H1 (cell line): ENCODE results near the gene PODN. TPM values are rescaled to one million over a fixed set of nuclear protein-coding genes. Genes with fewer than 3 reads are reported as not detected.

Experiments
- CTCF ChIA-PET: fragments of 300-600 bp; sonication (Branson Sonifier 250); formaldehyde crosslinking; loops from one replicate; lab custom pipeline; 2021; ENCODE audit not compliant: partially characterized antibody; lab: Charles Lee
- POLR2A ChIA-PET: fragments of 300-600 bp; sonication (Branson Sonifier 250); formaldehyde crosslinking; loops from one replicate; lab custom pipeline; 2021; ENCODE audit warnings: inconsistent platforms; ENCODE audit not compliant: partially characterized antibody; lab: Charles Lee
- DNase-seq, 2 experiments: peaks; one replicate each; pipeline versions ENCODE4 v3.0.0 to v3.0.0-alpha.2; 2010 to 2022; ENCODE audit warnings: low spot score in 2 of 2, low read depth in 1 of 2, mixed read lengths in 1 of 2
- FAIRE-seq: peaks from 2 replicates; lab custom pipeline; 2011; peaks lifted over from hg19 to GRCh38; lab: Jason Lieb, UNC
- H2AFZ ChIP-seq: 2 replicates; pipeline ENCODE4 v1.8.1; 2012; ENCODE audit warnings: low read length, inconsistent platforms
- H2AK5ac ChIP-seq: 2 replicates; pipeline ENCODE4 v1.6.1; 2013; ENCODE audit warnings: low read depth, low read length
- H2BK120ac ChIP-seq: replicated peaks from 2 replicates; pipeline ENCODE3; 2013; ENCODE audit warnings: low read depth, low read length, inconsistent platforms
- H2BK12ac ChIP-seq: 2 replicates; pipeline ENCODE4 v1.6.1; 2013; ENCODE audit warnings: low read depth, low read length
- H2BK15ac ChIP-seq: 2 replicates; pipeline ENCODE4 v1.6.1; 2013; ENCODE audit warnings: low read length
- H2BK20ac ChIP-seq: 2 replicates; pipeline ENCODE4 v1.6.1; 2013; ENCODE audit warnings: low read length
- H2BK5ac ChIP-seq: 2 replicates; pipeline ENCODE4 v1.6.1; 2013; ENCODE audit warnings: low read depth, low read length
- H3K14ac ChIP-seq: 2 replicates; pipeline ENCODE4 v1.6.1; 2013; ENCODE audit warnings: inconsistent platforms; ENCODE audit not compliant: insufficient read length
- H3K18ac ChIP-seq: 2 replicates; pipeline ENCODE4 v1.6.1; 2013; ENCODE audit warnings: low read length; ENCODE audit errors: extremely low read depth
- H3K23ac ChIP-seq: 2 replicates; pipeline ENCODE4 v1.6.1; 2013; ENCODE audit warnings: inconsistent platforms; ENCODE audit not compliant: insufficient read length
- H3K23me2 ChIP-seq: 2 replicates; pipeline ENCODE4 v1.6.1; 2013; ENCODE audit warnings: low read depth, low read length
- H3K27ac ChIP-seq: 2 replicates; pipeline ENCODE4 v1.6.1; 2011; ENCODE audit warnings: low read depth, low read length, inconsistent platforms
- H3K27me3 ChIP-seq, 4 experiments: replicated peaks in 1 of 4; 1 replicate in 1 of 4; 2 replicates in 3 of 4; pipeline versions ENCODE4 v1.6.1 to v1.8.1; 2011 to 2013; ENCODE audit warnings: low read length in 3 of 4, mild to moderate bottlenecking in 3 of 4, inconsistent platforms in 2 of 4, mixed read lengths in 2 of 4, moderate library complexity in 1 of 4; ENCODE audit not compliant: control insufficient read depth in 3 of 4, insufficient read depth in 3 of 4; ENCODE audit errors: extremely low read depth in 1 of 4
- H3K36me3 ChIP-seq, 4 experiments: 2 replicates each; pipeline versions ENCODE4 v1.6.1 to v1.8.1; 2011 to 2013; ENCODE audit warnings: mild to moderate bottlenecking in 4 of 4, low read length in 3 of 4, moderate library complexity in 2 of 4, control low read depth in 1 of 4, inconsistent platforms in 1 of 4; ENCODE audit not compliant: insufficient read depth in 4 of 4, control insufficient read depth in 2 of 4
- H3K4ac ChIP-seq: replicated peaks from 2 replicates; pipeline ENCODE3; 2013; ENCODE audit warnings: low read length, low read depth, mixed read lengths, inconsistent platforms; ENCODE audit not compliant: insufficient read length
- H3K4me1 ChIP-seq, 4 experiments: replicated peaks in 1 of 4; 1 replicate in 1 of 4; 2 replicates in 3 of 4; pipeline versions ENCODE4 v1.6.1 to v1.8.1; 2011 to 2013; ENCODE audit warnings: low read length in 3 of 4, inconsistent platforms in 2 of 4, mixed read lengths in 1 of 4; ENCODE audit not compliant: insufficient read depth in 4 of 4, control insufficient read depth in 3 of 4
- H3K4me2 ChIP-seq, 2 experiments: 2 replicates each; pipeline versions ENCODE4 v1.6.1 to v1.8.1; 2011 to 2013; ENCODE audit warnings: low read depth in 2 of 2, low read length in 2 of 2, control low read depth in 1 of 2, inconsistent platforms in 1 of 2, mild to moderate bottlenecking in 1 of 2; ENCODE audit not compliant: insufficient read depth in 1 of 2
- H3K4me3 ChIP-seq, 4 experiments: fragments of 200-600, 300-600 bp in 1 of 4; sonication (generic), shearing (Covaris generic), sonication (Bioruptor Twin) in 1 of 4; 2 replicates each; pipeline versions ENCODE4 v1.5.1 to v1.8.1; 2011 to 2016; ENCODE audit warnings: low read length in 4 of 4, low read depth in 3 of 4, control low read depth in 2 of 4, inconsistent platforms in 2 of 4, mild to moderate bottlenecking in 2 of 4, mixed read lengths in 1 of 4, moderate library complexity in 1 of 4; ENCODE audit not compliant: insufficient read depth in 2 of 4; ENCODE audit errors: extremely low read depth in 1 of 4
- H3K56ac ChIP-seq: replicated peaks from 2 replicates; pipeline ENCODE3; 2013; ENCODE audit warnings: low read depth, mild to moderate bottlenecking, mixed read lengths, low read length, inconsistent platforms; ENCODE audit not compliant: insufficient read length
- H3K79me1 ChIP-seq: 2 replicates; pipeline ENCODE4 v1.6.1; 2013; ENCODE audit warnings: low read depth, low read length, control low read depth
- H3K79me2 ChIP-seq, 2 experiments: 2 replicates each; pipeline versions ENCODE4 v1.6.1 to v1.8.1; 2012 to 2013; ENCODE audit warnings: low read length in 2 of 2, mild to moderate bottlenecking in 2 of 2, inconsistent platforms in 1 of 2; ENCODE audit not compliant: insufficient read depth in 2 of 2, control insufficient read depth in 1 of 2
- H3K9ac ChIP-seq, 4 experiments: replicated peaks in 1 of 4; 1 replicate in 1 of 4; 2 replicates in 3 of 4; pipeline versions ENCODE4 v1.6.1 to v1.8.1; 2011 to 2013; ENCODE audit warnings: low read depth in 3 of 4, low read length in 3 of 4, control low read depth in 2 of 4, mild to moderate bottlenecking in 2 of 4, moderate library complexity in 2 of 4, inconsistent platforms in 1 of 4; ENCODE audit errors: extremely low read depth in 1 of 4
- H3K9me3 ChIP-seq, 2 experiments: 2 replicates each; pipeline versions ENCODE4 v1.6.1 to v1.8.1; 2012 to 2013; ENCODE audit warnings: mild to moderate bottlenecking in 2 of 2, moderate library complexity in 2 of 2, control low read depth in 1 of 2, inconsistent platforms in 1 of 2, low read depth in 1 of 2, low read length in 1 of 2, mixed read lengths in 1 of 2; ENCODE audit not compliant: insufficient read depth in 2 of 2
- H4K20me1 ChIP-seq, 2 experiments: replicated peaks in 1 of 2; 2 replicates each; pipeline versions ENCODE3 to v1.8.1; 2011 to 2013; ENCODE audit warnings: inconsistent platforms in 2 of 2, low read length in 2 of 2, mild to moderate bottlenecking in 1 of 2; ENCODE audit not compliant: insufficient read depth in 2 of 2, control insufficient read depth in 1 of 2
- H4K5ac ChIP-seq: 2 replicates; pipeline ENCODE4 v1.6.1; 2013; ENCODE audit warnings: low read length, low read depth, mixed read lengths, inconsistent platforms; ENCODE audit not compliant: insufficient read length
- H4K8ac ChIP-seq: 2 replicates; pipeline ENCODE4 v1.8.0; 2013; ENCODE audit warnings: mild to moderate bottlenecking, moderate library complexity, low read length, inconsistent platforms; ENCODE audit not compliant: insufficient read depth; ENCODE audit errors: extremely low read depth
- H4K91ac ChIP-seq: replicated peaks from 2 replicates; pipeline ENCODE3; 2013; ENCODE audit warnings: low read length, mixed read lengths, inconsistent platforms; ENCODE audit not compliant: insufficient read length
- WGBS, 2 experiments: shearing (Covaris generic) in 1 of 2; methylation state at CpG; one replicate each; pipeline versions ENCODE4 v1.1.6 to v1.1.7; 2013 to 2015; ENCODE audit warnings: low lambda C conversion rate in 2 of 2, mixed read lengths in 2 of 2, inconsistent platforms in 1 of 2, low coverage in 1 of 2, missing lambda C conversion rate in 1 of 2; ENCODE audit not compliant: insufficient replicate concordance in 2 of 2, insufficient coverage in 1 of 2, insufficient read length in 1 of 2; ENCODE audit errors: extremely low coverage in 1 of 2, missing lambda C conversion rate in 1 of 2; 5-methylcytosine and 5-hydroxymethylcytosine counted together
- polyA plus RNA-seq, 7 experiments: library from polyadenylated mRNA; depleted of rRNA in 3 of 7; stranded (reverse) in 5 of 7; unstranded in 2 of 7; fragments of >200 nt in 5 of 7; fragments of 200-250 nt in 2 of 7; gene quantifications; 1 replicate in 5 of 7; 2 replicates in 1 of 7; 4 replicates in 1 of 7; pipeline versions ENCODE4 v1.2.1 to v1.2.3, GENCODE V29; 2011 to 2013; ENCODE audit warnings: missing spikeins in 2 of 7, mixed read lengths in 2 of 7
- total RNA-seq: library from RNA; stranded (reverse); fragmentation: NEBNext Ultra II Directional; extraction: Animal tissue kit (Norgen Biotek cat#: 25700); gene quantifications from 2 replicates; pipeline ENCODE4 v1.2.1, GENCODE V29; 2021

Gene PODN
- total and polyA plus RNA-seq, 2 of the 8 experiments (the other 6 are each of a cell fraction or from before 2014, with no cell fraction given) = 0.11 to 0.17 TPM

DNA sequence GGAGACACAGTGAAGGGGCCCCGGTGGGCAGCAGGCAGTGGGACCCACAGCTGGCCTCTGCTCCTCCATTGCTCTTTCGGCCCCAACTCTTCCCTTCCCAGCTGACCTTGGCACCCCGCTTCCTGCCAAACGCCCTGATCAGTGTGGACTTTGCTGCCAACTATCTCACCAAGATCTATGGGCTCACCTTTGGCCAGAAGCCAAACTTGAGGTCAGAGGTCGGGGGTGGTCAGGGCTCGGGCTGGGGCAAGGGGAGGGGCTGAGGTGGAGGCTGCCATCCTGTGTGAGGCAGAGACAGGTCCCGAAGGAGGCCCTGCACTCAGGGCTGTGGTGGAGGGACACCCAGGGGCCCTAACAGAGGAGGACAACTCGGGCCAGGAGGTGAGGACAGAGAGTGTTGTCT lies 13.7 kb downstream of the PODN start:
- Histone ChIP-seq H3K18ac (no peak overlapping the region), H2BK15ac (no peak overlapping the region), H3K23me2 (peaks cover 2% of the 10 kb centered on the region; the same call in 1 of the 2 replicates), H3K14ac (no peak overlapping the region), H4K91ac (no peak overlapping the region), H3K36me3 (no peaks in the 10 kb centered on the region), H2BK20ac (no peak overlapping the region), H4K5ac (no peak overlapping the region), H2BK5ac (no peak overlapping the region), H3K79me1 (no peaks in the 10 kb centered on the region), H3K4ac (no peak overlapping the region), H4K8ac (no peak overlapping the region), H4K20me1 (no peaks in the 10 kb centered on the region), H2BK120ac (no peak overlapping the region), H3K4me1 (no peaks in the 10 kb centered on the region; a peak in 1 of 7 replicates), H2AK5ac (no peak overlapping the region), H3K56ac (no peak overlapping the region), H3K27me3 (no peaks in the 10 kb centered on the region), H2AFZ (no peak overlapping the region), H3K4me2 (no peak overlapping the region), H3K9ac (no peak overlapping the region), H2BK12ac (no peak overlapping the region), H3K27ac (no peak overlapping the region), H3K79me2 (no peaks in the 10 kb centered on the region), H3K4me3 (no peak overlapping the region), H3K23ac (no peak overlapping the region), H3K9me3 (no peaks in the 10 kb centered on the region)
- 87% methylated on average over 8 of the region's 8 CpGs; no CpG with 5 or more reads in 1 of the 2 experiments for WGBS, 2 experiments
- no peak for FAIRE-seq
- no peak for DNase-seq
- ChIA-PET POLR2A (interaction anchor here (1.2 to 1.5 kb wide), 2 partner anchors 16 kb away, joined by 3 to 5 read pairs; no protein-coding TSS in a partner anchor), CTCF (interaction anchor here (1.0 to 5.9 kb wide), 2 partner anchors 12 to 85 kb away, joined by 3 to 23 read pairs; no protein-coding TSS in a partner anchor)
